GM18526 (cell line): ENCODE data around the gene STRIP2.

Source experiments
- POLR2A ChIP-seq: IDR thresholded peaks from 3 replicates; pipeline ENCODE4 v1.6.1; 2011; ENCODE audit not compliant: insufficient read length; ENCODE audit errors: extremely low read depth

Gene STRIP2

GRCh38 chr7:129529643-129530042 is 95.4 kb downstream of the STRIP2 start:
- no peak for TF ChIP-seq POLR2A

GRCh38 chr7:129530795-129531391 is 96.7 kb downstream of the STRIP2 start:
- TF ChIP-seq POLR2A: no peak

GRCh38 chr7:129531721-129532120 is 97.5 kb downstream of the STRIP2 start:
- no peak for TF ChIP-seq POLR2A

GRCh38 chr7:129532375-129532774 is 98.1 kb downstream of the STRIP2 start:
- no peak for TF ChIP-seq POLR2A

- TF ChIP-seq POLR2A: no peak
Measured at GRCh38 chr7:129535896-129536295, 101.7 kb downstream of the STRIP2 start.

- no peak for TF ChIP-seq POLR2A
Measured at GRCh38 chr7:129536323-129536722, 102.1 kb downstream of the STRIP2 start.
